ENCODE measurements around the gene PRPH. TPM values are rescaled to one million over a fixed set of nuclear protein-coding genes. Genes with fewer than 3 reads are reported as not detected.

PRPH gene
- total and polyA plus RNA-seq, 9 of the 15 experiments (the other 6 are each of a cell fraction or from before 2014, with no cell fraction given): 0.27 to 1.9 (median 1.3) TPM; not detected in 1

DNA sequence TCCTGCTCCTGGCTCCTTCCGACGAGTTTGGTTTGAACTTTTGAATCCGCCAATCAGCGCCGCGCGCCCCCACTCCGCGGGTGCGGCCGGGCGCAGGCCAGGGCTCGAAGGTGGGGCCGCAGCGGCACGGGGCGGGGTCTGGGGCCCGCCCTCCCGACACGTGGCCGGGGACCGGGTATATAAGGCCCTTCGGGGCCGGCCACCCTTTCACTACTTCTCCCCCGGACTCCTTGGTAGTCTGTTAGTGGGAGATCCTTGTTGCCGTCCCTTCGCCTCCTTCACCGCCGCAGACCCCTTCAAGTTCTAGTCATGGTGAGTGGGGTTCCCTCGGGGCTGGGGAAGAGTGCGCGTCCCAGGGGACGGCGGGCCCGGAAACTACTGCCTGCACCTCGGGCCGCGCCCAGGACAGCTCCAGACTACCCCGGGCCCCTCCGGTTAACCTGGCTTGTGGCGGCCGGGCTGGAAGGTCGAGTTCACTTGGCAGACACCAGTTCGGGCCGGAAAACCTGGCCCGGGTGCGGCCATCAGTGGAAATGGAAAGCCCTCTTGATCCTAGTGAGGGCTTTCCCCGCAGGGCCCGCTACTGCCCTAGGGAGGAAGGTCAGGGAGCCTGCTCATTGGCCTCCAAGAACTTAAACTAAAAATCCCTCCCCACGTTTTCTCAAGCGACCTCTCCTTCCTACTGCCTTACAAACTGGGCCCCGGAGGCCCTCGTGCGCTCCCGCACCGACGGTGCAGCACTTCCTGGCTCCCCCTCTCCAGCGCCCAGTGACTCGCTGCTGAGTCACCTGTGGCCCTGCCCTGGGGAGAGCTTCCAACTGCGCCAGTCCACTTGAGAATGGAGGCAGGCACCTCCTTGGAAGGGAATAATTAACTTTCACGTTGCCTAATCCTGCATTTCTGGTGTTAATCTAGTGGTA, 29.8 kb upstream of the PRPH start, which contains the start of gene TUBA1C (continued):
- peak; percentile 67 for TF ChIP-seq MGA (IDR thresholded peaks at IDR 0.05)
- TF ChIP-seq KLF1 (tag; IDR thresholded peaks at IDR 0.05): peak; percentile 67
- TF ChIP-seq SPI1 (IDR thresholded peaks at IDR 0.05; ENCODE audit: borderline replicate concordance, low read depth, low read length): peak; percentile 56; the same call in 1 of the 2 replicates
- TF ChIP-seq PYGO2 (tag; IDR thresholded peaks at IDR 0.05): no peak
- peak; percentile 62 for TF ChIP-seq CCNT2 (IDR thresholded peaks at IDR 0.05; ENCODE audit: borderline replicate concordance, extremely low read depth, insufficient read length, low read depth, low read length)
- TF ChIP-seq RBM25 (IDR thresholded peaks at IDR 0.05; ENCODE audit: low read depth, low read length, severe bottlenecking): peak; percentile 54
- peak; percentile 97 for TF ChIP-seq GTF2A2 (tag; IDR thresholded peaks at IDR 0.05)

All from K562 (cell line).